A549 (cell line): ENCODE measurements around the gene SPATS2. TPM values are rescaled to one million over a fixed set of nuclear protein-coding genes. Genes with fewer than 3 reads are reported as not detected.

Source experiments
- ATAC-seq, 2 experiments: fragments of 200-7000 bp in 1 of 2; fragments of >200 bp in 1 of 2; cut with Nextera tagmentation in 1 of 2; cut with Tn5 transposase in 1 of 2; 3 replicates each; pipeline versions ENCODE4 v1.8.0 to v1.9.1; 2018 to 2020; ENCODE audit warnings: mild to moderate bottlenecking in 1 of 2, moderate library complexity in 1 of 2
- CTCF ChIA-PET: fragments of 300-600 bp; sonication (Branson Sonifier 250); formaldehyde crosslinking; extraction: SDS; loops from one replicate; lab custom pipeline; 2021; ENCODE audit warnings: antibody characterized with exemption, inconsistent platforms; lab: Yijun Ruan, JAX
- POLR2A ChIA-PET: fragments of 350-600 bp; formaldehyde crosslinking; extraction: SDS; loops from one replicate; lab custom pipeline; 2021; ENCODE audit warnings: antibody characterized with exemption, inconsistent platforms; lab: Yijun Ruan, JAX
- DNase-seq, 2 experiments: peaks; one replicate each; pipeline versions ENCODE4 v3.0.0 to v3.0.0-alpha.2; 2011 to 2016; ENCODE audit warnings: low read depth in 1 of 2, low spot score in 1 of 2
- FAIRE-seq: peaks from 2 replicates; lab custom pipeline; 2011; peaks lifted over from hg19 to GRCh38; lab: Jason Lieb, UNC
- H3K27ac ChIP-seq, 2 experiments: fragments of >200 bp; sonication (Bioruptor Twin); formaldehyde crosslinking; 3 replicates each; pipeline ENCODE4 v1.5.1; 2016 to 2017
- H3K4me1 ChIP-seq: fragments of >200 bp; sonication (Bioruptor Twin); formaldehyde crosslinking; 3 replicates; pipeline ENCODE4 v1.6.1; 2016
- H3K4me2 ChIP-seq: fragments of >200 bp; sonication (Bioruptor Twin); formaldehyde crosslinking; 3 replicates; pipeline ENCODE4 v1.6.1; 2016
- H3K4me3 ChIP-seq: fragments of >200 bp; sonication (Bioruptor Twin); formaldehyde crosslinking; 3 replicates; pipeline ENCODE4 v1.5.1; 2016
- H3K9me3 ChIP-seq: fragments of >200 bp; sonication (Bioruptor Twin); formaldehyde crosslinking; 3 replicates; pipeline ENCODE4 v1.6.1; 2016
- CBX2 ChIP-seq: fragments of 200-600 bp; sonication (generic); IDR thresholded peaks from 2 replicates; pipeline ENCODE4 v1.6.1; 2016; ENCODE audit warnings: low read depth, mild to moderate bottlenecking, borderline replicate concordance
- CBX8 ChIP-seq: fragments of 200-600 bp; sonication (generic); IDR thresholded peaks from 2 replicates; pipeline ENCODE4 v1.6.1; 2016
- CHD4 ChIP-seq: fragments of 200-600 bp; sonication (generic); IDR thresholded peaks from 2 replicates; pipeline ENCODE4 v1.6.1; 2016; ENCODE audit warnings: antibody characterized with exemption, mild to moderate bottlenecking, borderline replicate concordance
- FOXS1 ChIP-seq: fragments of 250-450 bp; sonication (Bioruptor Pico); IDR thresholded peaks from 2 replicates; pipeline ENCODE4 v1.5.0; 2020; ENCODE audit warnings: mild to moderate bottlenecking, moderate library complexity
- HDAC2 ChIP-seq: fragments of 200-600 bp; sonication (generic); IDR thresholded peaks from 2 replicates; pipeline ENCODE4 v1.6.1; 2016
- KDM1A ChIP-seq: fragments of 200-600 bp; sonication (generic); IDR thresholded peaks from 2 replicates; pipeline ENCODE4 v1.6.1; 2016; ENCODE audit warnings: low read depth, mild to moderate bottlenecking
- MAZ ChIP-seq: fragments of 150-350 bp; IDR thresholded peaks from 2 replicates; pipeline ENCODE4 v1.6.1; 2014; ENCODE audit warnings: antibody characterized with exemption, low read depth, low read length, borderline replicate concordance
- MYC ChIP-seq: IDR thresholded peaks from 2 replicates; pipeline ENCODE4 v1.6.1; 2012; ENCODE audit warnings: mild to moderate bottlenecking, inconsistent platforms, low read length, improper control_type of control experiment, borderline replicate concordance
- POLR2AphosphoS2 ChIP-seq: conservative IDR thresholded peaks from 2 replicates; pipeline ENCODE4 v1.6.1; 2012; ENCODE audit warnings: low read length, improper control_type of control experiment, inconsistent platforms
- RARB ChIP-seq: fragments of 250-450 bp; sonication (Bioruptor Pico); IDR thresholded peaks from 2 replicates; pipeline ENCODE4 v1.8.0; 2021; ENCODE audit warnings: mild to moderate bottlenecking, moderate library complexity
- RCOR1 ChIP-seq: fragments of 150-350 bp; IDR thresholded peaks from 2 replicates; pipeline ENCODE4 v1.6.1; 2014; ENCODE audit warnings: antibody characterized with exemption, low read length, low read depth
- RFX5 ChIP-seq: fragments of 450-650 bp; IDR thresholded peaks from 2 replicates; pipeline ENCODE4 v1.7.1; 2014; ENCODE audit warnings: antibody characterized with exemption, mild to moderate bottlenecking, moderate library complexity
- RNF2 ChIP-seq: fragments of 200-600 bp; sonication (generic); IDR thresholded peaks from 2 replicates; pipeline ENCODE4 v1.6.1; 2016; ENCODE audit warnings: low read depth, mild to moderate bottlenecking, antibody characterized with exemption, moderate library complexity, borderline replicate concordance
- SMC3 ChIP-seq: fragments of >200 bp; sonication (Bioruptor Twin); formaldehyde crosslinking; IDR thresholded peaks from 3 replicates; pipeline ENCODE4 v1.6.1; 2018; ENCODE audit warnings: inconsistent platforms
- TFCP2L1 ChIP-seq: fragments of 250-450 bp; sonication (Bioruptor Pico); IDR thresholded peaks from 2 replicates; pipeline ENCODE4 v1.5.0; 2021; ENCODE audit warnings: mild to moderate bottlenecking
- ZSCAN20 ChIP-seq: fragments of 250-450 bp; sonication (Bioruptor Pico); IDR thresholded peaks from 2 replicates; pipeline ENCODE4 v1.8.0; 2022; ENCODE audit warnings: mild to moderate bottlenecking, moderate library complexity
- WGBS: methylation state at CpG from one replicate; pipeline ENCODE4 v1.1.6; 2017; ENCODE audit errors: missing lambda C conversion rate; 5-methylcytosine and 5-hydroxymethylcytosine counted together
- polyA plus RNA-seq, 4 experiments: library from polyadenylated mRNA; depleted of rRNA in 3 of 4; stranded (reverse); fragments of >200 nt; fragmentation: RNase III in 1 of 4; extraction: RNeasy Plus Mini Kit Qiagen cat#74134 plus additional on column Dnase treatment in 1 of 4; gene quantifications; 2 replicates in 3 of 4; 3 replicates in 1 of 4; pipeline ENCODE4 v1.2.3, GENCODE V29; 2011 to 2017
- TF ChIP-seq, protein P1 (sequence below): fragments of 250-450 bp; sonication (Bioruptor Pico); IDR thresholded peaks from 2 replicates; pipeline ENCODE4 v1.5.0; 2020; ENCODE audit warnings: low read depth, mild to moderate bottlenecking, moderate library complexity
- TF ChIP-seq, protein P2 (sequence below): fragments of 450-650 bp; IDR thresholded peaks from 2 replicates; pipeline ENCODE4 v1.6.1; 2014; ENCODE audit warnings: antibody characterized with exemption

Gene SPATS2
- polyA plus RNA-seq, 2 of the 4 experiments (the other 2 are of a cell fraction) = 37.7 to 154 TPM

DNA sequence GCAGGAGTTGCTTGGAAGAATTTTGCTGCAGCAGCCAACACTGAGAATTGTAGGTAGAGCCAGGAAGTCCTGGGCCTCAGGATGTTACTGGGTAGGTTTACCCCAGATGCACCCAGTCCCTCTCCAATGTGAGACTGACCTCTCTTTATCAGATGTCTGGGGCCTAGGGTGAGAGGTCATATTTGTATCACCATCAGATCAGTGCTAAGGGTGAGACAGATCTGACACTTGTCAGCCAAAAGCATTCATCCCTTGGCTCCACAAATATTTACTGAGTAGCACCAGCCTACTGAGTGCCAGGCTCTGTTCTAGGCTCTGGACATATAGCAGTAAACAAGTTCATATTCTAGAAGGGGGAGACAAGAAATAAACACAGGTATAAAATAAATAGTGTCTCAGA, 39.9 kb upstream of the SPATS2 start:
- peaks cover 13% of the 10 kb centered on the region; the same call in 2 of the 3 replicates for H3K4me1 ChIP-seq
- no peak overlapping the region for H3K4me2 ChIP-seq
- no peak for FAIRE-seq
- no peak overlapping the region for H3K4me3 ChIP-seq
- no peaks in the 10 kb centered on the region for H3K9me3 ChIP-seq
- no peak for DNase-seq
- no peak for ATAC-seq
- CTCF ChIA-PET = no interaction called here
- POLR2A ChIA-PET = no interaction called here
- TF ChIP-seq RFX5 = no peak
- TF ChIP-seq CBX8 = no peak
- H3K27ac ChIP-seq = no peak overlapping the region

- H3K4me2 ChIP-seq = no peak overlapping the region
- H3K4me1 ChIP-seq = peaks cover 13% of the 10 kb centered on the region; the same call in 2 of the 3 replicates
- no peak for DNase-seq
- POLR2A ChIA-PET = no interaction called here
- FAIRE-seq = no peak
- WGBS = 94% methylated on average over 2 of the region's 2 CpGs
- H3K9me3 ChIP-seq = no peaks in the 10 kb centered on the region
- TF ChIP-seq CHD4 (no peak), TFCP2L1 (no peak), POLR2AphosphoS2 (no peak)
- TF ChIP-seq, all 56 proteins: peak for 0
- Histone ChIP-seq H3K27ac (no peak overlapping the region), H3K4me3 (no peak overlapping the region)
- CTCF ChIA-PET = interaction anchor here (1.7 to 6.5 kb wide), 2 partner anchors 9 to 20 kb away, joined by 6 to 104 read pairs; partner anchors contain the start of genes C1QL4 and DNAJC22
- no peak for ATAC-seq
These were observed 39.4 kb upstream of the SPATS2 start for GRCh38 chr12:49327887-49328286.

- Histone ChIP-seq H3K4me2 (no peak overlapping the region), H3K4me1 (peaks cover 12% of the 10 kb centered on the region; the same call in 2 of the 3 replicates), H3K27ac (no peak overlapping the region), H3K9me3 (no peaks in the 10 kb centered on the region), H3K4me3 (no peak overlapping the region)
- no peak for TF ChIP-seq ZSCAN20 (CRISPR knock-in tag)
- TF ChIP-seq, protein P1, sequence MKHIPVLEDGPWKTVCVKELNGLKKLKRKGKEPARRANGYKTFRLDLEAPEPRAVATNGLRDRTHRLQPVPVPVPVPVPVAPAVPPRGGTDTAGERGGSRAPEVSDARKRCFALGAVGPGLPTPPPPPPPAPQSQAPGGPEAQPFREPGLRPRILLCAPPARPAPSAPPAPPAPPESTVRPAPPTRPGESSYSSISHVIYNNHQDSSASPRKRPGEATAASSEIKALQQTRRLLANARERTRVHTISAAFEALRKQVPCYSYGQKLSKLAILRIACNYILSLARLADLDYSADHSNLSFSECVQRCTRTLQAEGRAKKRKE (CRISPR knock-in tag) = no peak
- DNase-seq (no peak), ATAC-seq (no peak), FAIRE-seq (no peak)
- 94% methylated on average over 12 of the region's 12 CpGs for WGBS
- CTCF ChIA-PET = interaction anchor here (0.6 to 6.5 kb wide), 7 partner anchors 8 to 39 kb away, joined by 5 to 144 read pairs (median 58); partner anchors contain the start of genes C1QL4, DNAJC22 and PRPH
- POLR2A ChIA-PET = no interaction called here
These were observed 38.4 kb upstream of the SPATS2 start for GRCh38 chr12:49328816-49329215.

DNA sequence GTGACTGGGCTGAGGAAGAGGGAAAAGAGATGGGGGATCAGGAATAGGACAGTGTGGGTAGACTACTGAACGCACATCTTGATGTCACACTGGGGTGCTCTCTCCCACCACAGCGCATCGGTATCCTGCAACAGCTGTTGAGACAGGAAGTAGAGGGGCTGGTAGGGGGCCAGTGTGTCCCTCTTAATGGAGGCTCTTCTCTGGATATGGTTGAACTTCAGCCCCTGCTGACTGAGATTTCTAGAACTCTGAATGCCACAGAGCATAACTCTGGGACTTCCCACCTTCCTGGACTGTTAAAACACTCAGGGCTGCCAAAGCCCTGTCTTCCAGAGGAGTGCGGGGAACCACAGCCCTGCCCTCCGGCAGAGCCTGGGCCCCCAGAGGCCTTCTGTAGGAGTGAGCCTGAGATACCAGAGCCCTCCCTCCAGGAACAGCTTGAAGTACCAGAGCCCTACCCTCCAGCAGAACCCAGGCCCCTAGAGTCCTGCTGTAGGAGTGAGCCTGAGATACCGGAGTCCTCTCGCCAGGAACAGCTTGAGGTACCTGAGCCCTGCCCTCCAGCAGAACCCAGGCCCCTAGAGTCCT, 37.1 kb upstream of the SPATS2 start:
- H3K4me2 ChIP-seq = no peak overlapping the region
- no peak for TF ChIP-seq FOXS1
- TF ChIP-seq RNF2 = no peak
- TF ChIP-seq RCOR1 = no peak
- no peak for TF ChIP-seq HDAC2
- TF ChIP-seq MAZ = no peak
- no peak for TF ChIP-seq CBX2
- no peak for TF ChIP-seq SMC3
- no peak for TF ChIP-seq RARB (CRISPR knock-in tag)
- no peak for TF ChIP-seq MYC
- TF ChIP-seq KDM1A = no peak
- TF ChIP-seq, protein P2, sequence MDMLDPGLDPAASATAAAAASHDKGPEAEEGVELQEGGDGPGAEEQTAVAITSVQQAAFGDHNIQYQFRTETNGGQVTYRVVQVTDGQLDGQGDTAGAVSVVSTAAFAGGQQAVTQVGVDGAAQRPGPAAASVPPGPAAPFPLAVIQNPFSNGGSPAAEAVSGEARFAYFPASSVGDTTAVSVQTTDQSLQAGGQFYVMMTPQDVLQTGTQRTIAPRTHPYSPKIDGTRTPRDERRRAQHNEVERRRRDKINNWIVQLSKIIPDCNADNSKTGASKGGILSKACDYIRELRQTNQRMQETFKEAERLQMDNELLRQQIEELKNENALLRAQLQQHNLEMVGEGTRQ = no peak
- 96% methylated on average over 7 of the region's 7 CpGs for WGBS
- ATAC-seq (no peak), FAIRE-seq (no peak), DNase-seq (no peak)
- ChIA-PET CTCF (interaction anchor here (1.2 to 6.5 kb wide), 10 partner anchors 10 to 308 kb away, joined by 3 to 144 read pairs (median 65); partner anchors contain the start of genes DNAJC22, PRPH and TROAP), POLR2A (no interaction called here)
- H3K4me1 ChIP-seq = peaks cover 6% of the 10 kb centered on the region; the same call in 2 of the 3 replicates
- no peak overlapping the region for H3K27ac ChIP-seq
- H3K4me3 ChIP-seq = no peak overlapping the region
- H3K9me3 ChIP-seq = no peaks in the 10 kb centered on the region
